ENCODE results near the gene TUBB2B.

- TF ChIP-seq EZH2 (IDR thresholded peaks at IDR 0.05; ENCODE audit: borderline replicate concordance, low read length): no peak
- no peak for TF ChIP-seq CTCF (conservative IDR thresholded peaks at IDR 0.05 in 1 of 2, IDR thresholded peaks at IDR 0.05 in 1 of 2; ENCODE audit: extremely low read depth in 1 of 2, insufficient read depth in 1 of 2, low read depth in 1 of 2, low read length in 2 of 2)
Measured at GRCh38 chr6:3183066-3183465, 44.4 kb downstream of the TUBB2B start.

Measured in mammary epithelial cell (primary cell).